GM23338 (cell line): ENCODE results near the gene ATF3. TPM values are rescaled to one million over a fixed set of nuclear protein-coding genes. Genes with fewer than 3 reads are reported as not detected.

ENCODE experiments used
- ATAC-seq: fragments of 200-7000 bp; cut with Tn5 transposase; 3 replicates; pipeline ENCODE4 v1.9.1; 2020
- DNase-seq: peaks from one replicate; pipeline ENCODE4 v3.0.0-alpha.2; 2015; ENCODE audit warnings: low spot score
- H2AFZ ChIP-seq: fragments of 200-600 bp; sonication (generic); 2 replicates; pipeline ENCODE4 v1.8.0; 2016; ENCODE audit warnings: antibody characterized with exemption, mild to moderate bottlenecking, moderate library complexity
- H3F3A ChIP-seq: fragments of 200-600 bp; sonication (generic); replicated peaks from 2 replicates; pipeline ENCODE4 v1.8.0; 2017; ENCODE audit warnings: antibody characterized with exemption, mixed run types, low read depth
- H3K27ac ChIP-seq: fragments of 200-600 bp; sonication (generic); 2 replicates; pipeline ENCODE4 v1.6.1; 2016; ENCODE audit warnings: low read depth
- H3K27me3 ChIP-seq: fragments of 200-600 bp; sonication (generic); 2 replicates; pipeline ENCODE4 v1.8.0; 2016; ENCODE audit warnings: mild to moderate bottlenecking, mixed run types, moderate library complexity; ENCODE audit not compliant: insufficient read depth
- H3K36me3 ChIP-seq: fragments of 200-600 bp; sonication (generic); 2 replicates; pipeline ENCODE4 v1.8.0; 2016; ENCODE audit warnings: mild to moderate bottlenecking; ENCODE audit not compliant: insufficient read depth
- H3K4me1 ChIP-seq: fragments of 200-600 bp; sonication (generic); 2 replicates; pipeline ENCODE4 v1.8.0; 2016; ENCODE audit warnings: mild to moderate bottlenecking, moderate library complexity; ENCODE audit not compliant: insufficient read depth
- H3K4me2 ChIP-seq: fragments of 200-600 bp; sonication (generic); 2 replicates; pipeline ENCODE4 v1.7.1; 2017; ENCODE audit warnings: mixed run types
- H3K4me3 ChIP-seq: fragments of 200-600 bp; sonication (generic); 2 replicates; pipeline ENCODE4 v1.6.1; 2016; ENCODE audit warnings: mixed run types
- H3K79me2 ChIP-seq: fragments of 200-600 bp; sonication (generic); replicated peaks from 2 replicates; pipeline ENCODE4 v1.8.0; 2017; ENCODE audit warnings: mild to moderate bottlenecking; ENCODE audit not compliant: insufficient read depth
- H3K9me2 ChIP-seq: fragments of 200-600 bp; sonication (generic); 2 replicates; pipeline ENCODE4 v1.8.0; 2017; ENCODE audit not compliant: insufficient read depth
- H4K20me1 ChIP-seq: fragments of 200-600 bp; sonication (generic); replicated peaks from 2 replicates; pipeline ENCODE4 v1.8.0; 2017; ENCODE audit warnings: mild to moderate bottlenecking; ENCODE audit not compliant: insufficient read depth
- H3K27ac Mint-ChIP-seq: 2 replicates; pipeline ENCODE4 v1.8.0; 2020; ENCODE audit warnings: inconsistent platforms, mild to moderate bottlenecking, moderate library complexity, mixed read lengths
- H3K27me3 Mint-ChIP-seq: 3 replicates; pipeline ENCODE4 v1.8.0; 2022; ENCODE audit warnings: low read depth, mild to moderate bottlenecking, moderate library complexity, mixed read lengths, inconsistent platforms; ENCODE audit not compliant: insufficient read depth, poor library complexity
- H3K36me3 Mint-ChIP-seq: 3 replicates; pipeline ENCODE4 v1.8.0; 2021; ENCODE audit warnings: low read depth, mild to moderate bottlenecking, inconsistent platforms, moderate library complexity, mixed read lengths
- H3K4me1 Mint-ChIP-seq: 3 replicates; pipeline ENCODE4 v1.8.0; 2020; ENCODE audit warnings: mild to moderate bottlenecking, inconsistent platforms, mixed read lengths
- H3K4me3 Mint-ChIP-seq: 3 replicates; pipeline ENCODE4 v1.8.0; 2021; ENCODE audit warnings: moderate library complexity, mild to moderate bottlenecking, inconsistent platforms, mixed read lengths
- H3K9me3 Mint-ChIP-seq: 3 replicates; pipeline ENCODE4 v1.8.0; 2020; ENCODE audit warnings: moderate library complexity, mild to moderate bottlenecking, inconsistent platforms, mixed read lengths
- JUNB ChIP-seq: IDR thresholded peaks from one replicate; pipeline ENCODE4 v1.6.1; 2016; ENCODE audit warnings: antibody characterized with exemption; ENCODE audit not compliant: unreplicated experiment
- NANOG ChIP-seq: IDR thresholded peaks from 2 replicates; pipeline ENCODE4 v1.6.1; 2016; ENCODE audit warnings: antibody characterized with exemption, borderline replicate concordance
- POLR2AphosphoS5 ChIP-seq: IDR thresholded peaks from 2 replicates; pipeline ENCODE4 v1.6.1; 2016; ENCODE audit warnings: antibody characterized with exemption, low read depth
- STAT1 ChIP-seq: IDR thresholded peaks from one replicate; pipeline ENCODE4 v1.6.1; 2016; ENCODE audit warnings: antibody characterized with exemption; ENCODE audit not compliant: unreplicated experiment
- ZNF114 ChIP-seq: fragments of 250-450 bp; sonication (Bioruptor Pico); IDR thresholded peaks from 2 replicates; pipeline ENCODE4 v1.5.0; 2020; ENCODE audit warnings: mild to moderate bottlenecking, moderate library complexity
- ZNF331 ChIP-seq: fragments of 250-450 bp; sonication (Bioruptor Pico); IDR thresholded peaks from 2 replicates; pipeline ENCODE4 v1.5.0; 2020; ENCODE audit warnings: low read depth, mild to moderate bottlenecking, moderate library complexity
- polyA plus RNA-seq: library from polyadenylated mRNA; unstranded; fragments of >200 nt; fragmentation: Nextera tagmentation; extraction: Ambion mirVana; gene quantifications from 2 replicates; pipeline ENCODE4 v1.2.1, GENCODE V29; 2016
- total RNA-seq: library from RNA; depleted of rRNA; stranded (reverse); fragments of >200 nt; shearing (Covaris generic); gene quantifications from 2 replicates; pipeline ENCODE4 v1.2.3, GENCODE V29; 2014
- TF ChIP-seq, protein P1 (sequence below): IDR thresholded peaks from 2 replicates; pipeline ENCODE4 v1.6.1; 2016; ENCODE audit warnings: antibody characterized with exemption
- TF ChIP-seq, protein P2 (sequence below), 2 experiments: fragments of 200-600 bp in 1 of 2; sonication (generic) in 1 of 2; conservative IDR thresholded peaks; 2 replicates each; pipeline versions ENCODE4 v1.5.1 to v1.6.1; 2016 to 2017; ENCODE audit warnings: antibody characterized with exemption in 2 of 2, low read depth in 2 of 2, mild to moderate bottlenecking in 2 of 2, moderate library complexity in 1 of 2
- TF ChIP-seq, protein P3 (sequence below): fragments of 250-450 bp; sonication (Bioruptor Pico); IDR thresholded peaks from 2 replicates; pipeline ENCODE4 v1.5.0; 2020; ENCODE audit warnings: mild to moderate bottlenecking, moderate library complexity

The ATF3 gene
- total and polyA plus RNA-seq, 2 experiments from 2014 or later = 12.6 to 17.2 TPM

DNA sequence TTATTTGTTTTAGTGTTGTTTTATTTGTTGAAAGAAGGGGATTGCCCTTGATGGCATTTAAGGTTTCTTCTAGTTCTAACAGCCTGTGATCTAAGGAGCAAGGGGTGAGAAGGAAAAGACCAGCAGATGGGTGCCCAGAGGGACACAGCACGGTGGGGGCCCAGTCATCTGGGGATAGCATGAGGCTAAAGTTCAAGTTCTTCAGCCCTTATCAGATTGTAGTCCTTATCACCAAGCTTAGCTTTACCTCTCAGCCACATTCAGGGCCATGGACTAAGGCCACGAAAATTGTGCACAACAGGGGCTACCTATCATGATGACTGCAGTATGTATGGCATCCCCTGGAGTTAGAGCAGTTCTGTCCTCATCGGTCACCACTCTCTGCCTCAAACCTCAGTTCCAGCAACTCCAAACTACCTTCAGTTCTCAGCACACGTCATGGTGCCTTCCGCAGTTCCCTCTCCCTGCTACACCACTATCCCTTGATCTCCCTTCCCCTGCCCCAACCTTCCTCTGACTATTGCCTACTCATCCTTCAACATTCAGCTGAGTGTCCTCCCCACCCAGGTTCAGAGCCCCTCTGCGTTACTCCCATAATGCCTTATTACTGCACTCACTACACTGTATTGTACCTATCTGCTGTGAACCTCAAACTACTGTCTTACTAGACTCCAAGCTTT lies 36.4 kb downstream of the ATF3 start (continued):
- TF ChIP-seq, protein P1, sequence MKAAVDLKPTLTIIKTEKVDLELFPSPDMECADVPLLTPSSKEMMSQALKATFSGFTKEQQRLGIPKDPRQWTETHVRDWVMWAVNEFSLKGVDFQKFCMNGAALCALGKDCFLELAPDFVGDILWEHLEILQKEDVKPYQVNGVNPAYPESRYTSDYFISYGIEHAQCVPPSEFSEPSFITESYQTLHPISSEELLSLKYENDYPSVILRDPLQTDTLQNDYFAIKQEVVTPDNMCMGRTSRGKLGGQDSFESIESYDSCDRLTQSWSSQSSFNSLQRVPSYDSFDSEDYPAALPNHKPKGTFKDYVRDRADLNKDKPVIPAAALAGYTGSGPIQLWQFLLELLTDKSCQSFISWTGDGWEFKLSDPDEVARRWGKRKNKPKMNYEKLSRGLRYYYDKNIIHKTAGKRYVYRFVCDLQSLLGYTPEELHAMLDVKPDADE = no peak
- TF ChIP-seq, protein P2, sequence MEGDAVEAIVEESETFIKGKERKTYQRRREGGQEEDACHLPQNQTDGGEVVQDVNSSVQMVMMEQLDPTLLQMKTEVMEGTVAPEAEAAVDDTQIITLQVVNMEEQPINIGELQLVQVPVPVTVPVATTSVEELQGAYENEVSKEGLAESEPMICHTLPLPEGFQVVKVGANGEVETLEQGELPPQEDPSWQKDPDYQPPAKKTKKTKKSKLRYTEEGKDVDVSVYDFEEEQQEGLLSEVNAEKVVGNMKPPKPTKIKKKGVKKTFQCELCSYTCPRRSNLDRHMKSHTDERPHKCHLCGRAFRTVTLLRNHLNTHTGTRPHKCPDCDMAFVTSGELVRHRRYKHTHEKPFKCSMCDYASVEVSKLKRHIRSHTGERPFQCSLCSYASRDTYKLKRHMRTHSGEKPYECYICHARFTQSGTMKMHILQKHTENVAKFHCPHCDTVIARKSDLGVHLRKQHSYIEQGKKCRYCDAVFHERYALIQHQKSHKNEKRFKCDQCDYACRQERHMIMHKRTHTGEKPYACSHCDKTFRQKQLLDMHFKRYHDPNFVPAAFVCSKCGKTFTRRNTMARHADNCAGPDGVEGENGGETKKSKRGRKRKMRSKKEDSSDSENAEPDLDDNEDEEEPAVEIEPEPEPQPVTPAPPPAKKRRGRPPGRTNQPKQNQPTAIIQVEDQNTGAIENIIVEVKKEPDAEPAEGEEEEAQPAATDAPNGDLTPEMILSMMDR (conservative IDR thresholded peaks at IDR 0.05; ENCODE audit: low read depth in 2 of 2) = no peak
- TF ChIP-seq STAT1 (no peak), POLR2AphosphoS5 (no peak)

DNA sequence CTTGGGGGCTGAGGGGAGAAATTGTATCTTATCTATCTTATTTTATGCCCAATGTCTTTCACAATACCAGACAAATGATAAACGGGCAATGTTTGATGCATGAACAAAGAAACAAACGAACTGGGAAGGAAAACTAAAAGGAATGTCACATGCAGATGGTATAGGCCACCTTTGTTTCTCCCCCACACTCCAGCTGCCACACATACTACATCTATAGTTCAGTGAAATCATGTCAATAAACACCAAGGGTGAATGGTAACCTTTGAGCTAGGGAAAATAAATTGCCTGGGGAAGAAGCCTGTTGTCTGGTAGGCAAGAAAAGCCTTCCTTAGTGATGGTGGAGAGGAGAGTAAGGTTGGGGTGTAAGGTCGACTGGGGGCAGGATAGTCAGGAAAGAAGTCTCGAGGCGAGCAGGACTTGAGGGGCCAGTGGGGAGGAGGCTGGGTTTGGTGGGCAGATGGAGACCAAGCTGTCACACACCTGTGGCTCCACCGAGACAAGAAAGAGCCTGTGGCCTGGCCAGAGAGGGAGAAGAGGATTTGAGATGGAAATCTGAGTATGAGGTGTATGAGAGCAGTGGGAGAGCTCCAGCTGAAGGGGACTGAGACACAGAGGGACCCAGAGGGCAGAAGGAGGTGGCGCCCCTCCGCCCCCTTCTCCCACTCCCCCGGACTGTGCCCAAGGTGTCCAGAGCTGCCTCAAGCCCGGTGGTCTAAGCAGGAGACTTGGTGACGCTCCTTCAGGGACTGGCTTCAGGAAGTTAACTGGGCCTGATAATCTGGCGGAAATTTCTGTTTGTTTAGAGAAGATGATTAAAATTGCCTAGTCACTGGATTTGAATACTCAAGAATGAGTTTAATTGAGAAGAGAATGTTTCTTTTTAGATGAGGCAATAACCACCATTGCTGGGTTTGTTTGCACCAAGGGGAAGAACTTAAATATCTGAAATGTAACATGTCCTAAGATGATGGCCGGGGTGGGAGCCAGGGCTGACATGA lies 37.3 kb downstream of the ATF3 start:
- H3K4me1 Mint-ChIP-seq = no peaks in the 10 kb centered on the region
- H3F3A ChIP-seq = no peaks in the 10 kb centered on the region
- H3K79me2 ChIP-seq = no peaks in the 10 kb centered on the region
- H3K27me3 Mint-ChIP-seq = peaks cover 3% of the 10 kb centered on the region
- no peak for DNase-seq
- no peak overlapping the region for H2AFZ ChIP-seq
- H3K9me2 ChIP-seq = no peaks in the 10 kb centered on the region
- H3K4me2 ChIP-seq = no peak overlapping the region
- no peaks in the 10 kb centered on the region for H3K9me3 Mint-ChIP-seq
- H3K36me3 ChIP-seq = no peaks in the 10 kb centered on the region
- no peaks in the 10 kb centered on the region for H3K36me3 Mint-ChIP-seq
- H3K4me1 ChIP-seq = no peaks in the 10 kb centered on the region
- H3K27ac ChIP-seq = no peak overlapping the region
- no peaks in the 10 kb centered on the region for H4K20me1 ChIP-seq
- no peak overlapping the region for H3K4me3 ChIP-seq
- H3K27me3 ChIP-seq = no peaks in the 10 kb centered on the region
- H3K27ac Mint-ChIP-seq = no peak overlapping the region
- no peak overlapping the region for H3K4me3 Mint-ChIP-seq
- ATAC-seq = no peak
- no peak for TF ChIP-seq STAT1
- no peak for TF ChIP-seq POLR2AphosphoS5
- TF ChIP-seq, protein P1 = no peak
- no peak for TF ChIP-seq NANOG
- TF ChIP-seq, protein P3, sequence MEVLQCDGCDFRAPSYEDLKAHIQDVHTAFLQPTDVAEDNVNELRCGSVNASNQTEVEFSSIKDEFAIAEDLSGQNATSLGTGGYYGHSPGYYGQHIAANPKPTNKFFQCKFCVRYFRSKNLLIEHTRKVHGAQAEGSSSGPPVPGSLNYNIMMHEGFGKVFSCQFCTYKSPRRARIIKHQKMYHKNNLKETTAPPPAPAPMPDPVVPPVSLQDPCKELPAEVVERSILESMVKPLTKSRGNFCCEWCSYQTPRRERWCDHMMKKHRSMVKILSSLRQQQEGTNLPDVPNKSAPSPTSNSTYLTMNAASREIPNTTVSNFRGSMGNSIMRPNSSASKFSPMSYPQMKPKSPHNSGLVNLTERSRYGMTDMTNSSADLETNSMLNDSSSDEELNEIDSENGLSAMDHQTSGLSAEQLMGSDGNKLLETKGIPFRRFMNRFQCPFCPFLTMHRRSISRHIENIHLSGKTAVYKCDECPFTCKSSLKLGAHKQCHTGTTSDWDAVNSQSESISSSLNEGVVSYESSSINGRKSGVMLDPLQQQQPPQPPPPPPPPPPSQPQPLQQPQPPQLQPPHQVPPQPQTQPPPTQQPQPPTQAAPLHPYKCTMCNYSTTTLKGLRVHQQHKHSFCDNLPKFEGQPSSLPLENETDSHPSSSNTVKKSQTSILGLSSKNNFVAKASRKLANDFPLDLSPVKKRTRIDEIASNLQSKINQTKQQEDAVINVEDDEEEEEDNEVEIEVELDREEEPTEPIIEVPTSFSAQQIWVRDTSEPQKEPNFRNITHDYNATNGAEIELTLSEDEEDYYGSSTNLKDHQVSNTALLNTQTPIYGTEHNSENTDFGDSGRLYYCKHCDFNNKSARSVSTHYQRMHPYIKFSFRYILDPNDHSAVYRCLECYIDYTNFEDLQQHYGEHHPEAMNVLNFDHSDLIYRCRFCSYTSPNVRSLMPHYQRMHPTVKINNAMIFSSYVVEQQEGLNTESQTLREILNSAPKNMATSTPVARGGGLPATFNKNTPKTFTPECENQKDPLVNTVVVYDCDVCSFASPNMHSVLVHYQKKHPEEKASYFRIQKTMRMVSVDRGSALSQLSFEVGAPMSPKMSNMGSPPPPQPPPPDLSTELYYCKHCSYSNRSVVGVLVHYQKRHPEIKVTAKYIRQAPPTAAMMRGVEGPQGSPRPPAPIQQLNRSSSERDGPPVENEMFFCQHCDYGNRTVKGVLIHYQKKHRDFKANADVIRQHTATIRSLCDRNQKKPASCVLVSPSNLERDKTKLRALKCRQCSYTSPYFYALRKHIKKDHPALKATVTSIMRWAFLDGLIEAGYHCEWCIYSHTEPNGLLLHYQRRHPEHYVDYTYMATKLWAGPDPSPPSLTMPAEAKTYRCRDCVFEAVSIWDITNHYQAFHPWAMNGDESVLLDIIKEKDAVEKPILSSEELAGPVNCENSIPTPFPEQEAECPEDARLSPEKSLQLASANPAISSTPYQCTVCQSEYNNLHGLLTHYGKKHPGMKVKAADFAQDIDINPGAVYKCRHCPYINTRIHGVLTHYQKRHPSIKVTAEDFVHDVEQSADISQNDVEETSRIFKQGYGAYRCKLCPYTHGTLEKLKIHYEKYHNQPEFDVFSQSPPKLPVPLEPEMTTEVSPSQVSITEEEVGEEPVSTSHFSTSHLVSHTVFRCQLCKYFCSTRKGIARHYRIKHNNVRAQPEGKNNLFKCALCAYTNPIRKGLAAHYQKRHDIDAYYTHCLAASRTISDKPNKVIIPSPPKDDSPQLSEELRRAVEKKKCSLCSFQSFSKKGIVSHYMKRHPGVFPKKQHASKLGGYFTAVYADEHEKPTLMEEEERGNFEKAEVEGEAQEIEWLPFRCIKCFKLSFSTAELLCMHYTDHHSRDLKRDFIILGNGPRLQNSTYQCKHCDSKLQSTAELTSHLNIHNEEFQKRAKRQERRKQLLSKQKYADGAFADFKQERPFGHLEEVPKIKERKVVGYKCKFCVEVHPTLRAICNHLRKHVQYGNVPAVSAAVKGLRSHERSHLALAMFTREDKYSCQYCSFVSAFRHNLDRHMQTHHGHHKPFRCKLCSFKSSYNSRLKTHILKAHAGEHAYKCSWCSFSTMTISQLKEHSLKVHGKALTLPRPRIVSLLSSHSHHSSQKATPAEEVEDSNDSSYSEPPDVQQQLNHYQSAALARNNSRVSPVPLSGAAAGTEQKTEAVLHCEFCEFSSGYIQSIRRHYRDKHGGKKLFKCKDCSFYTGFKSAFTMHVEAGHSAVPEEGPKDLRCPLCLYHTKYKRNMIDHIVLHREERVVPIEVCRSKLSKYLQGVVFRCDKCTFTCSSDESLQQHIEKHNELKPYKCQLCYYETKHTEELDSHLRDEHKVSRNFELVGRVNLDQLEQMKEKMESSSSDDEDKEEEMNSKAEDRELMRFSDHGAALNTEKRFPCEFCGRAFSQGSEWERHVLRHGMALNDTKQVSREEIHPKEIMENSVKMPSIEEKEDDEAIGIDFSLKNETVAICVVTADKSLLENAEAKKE (CRISPR knock-in tag) = no peak
- no peak for TF ChIP-seq ZNF114
- TF ChIP-seq JUNB = no peak
- TF ChIP-seq, protein P2 (conservative IDR thresholded peaks at IDR 0.05; ENCODE audit: low read depth in 2 of 2) = no peak
- TF ChIP-seq ZNF331 (CRISPR knock-in tag) = no peak
